Cardiac muscle cell (in vitro differentiated cells and primary cell): ENCODE data around the gene UNC45A. TPM values are rescaled to one million over a fixed set of nuclear protein-coding genes. Genes with fewer than 3 reads are reported as not detected.

Experiments
- DNase-seq, 2 donors: peaks; one replicate each; pipeline versions ENCODE4 v3.0.0 to v3.0.0-alpha.2; 2010 to 2017; ENCODE audit warnings: low read depth in 1 of 2, low spot score in 1 of 2
- H3K27ac ChIP-seq: fragments of 200-600 bp; sonication (generic); 2 replicates; pipeline ENCODE4 v1.5.1; 2016
- H3K27me3 ChIP-seq: fragments of 200-600 bp; sonication (generic); 2 replicates; pipeline ENCODE4 v1.6.0; 2016; ENCODE audit warnings: control low read depth
- H3K36me3 ChIP-seq: fragments of 200-600 bp; sonication (generic); 2 replicates; pipeline ENCODE4 v1.5.1; 2016; ENCODE audit warnings: control low read depth
- H3K4me1 ChIP-seq: fragments of 200-600 bp; sonication (generic); 2 replicates; pipeline ENCODE4 v1.8.1; 2017; ENCODE audit warnings: low read depth, mild to moderate bottlenecking, mixed run types
- H3K4me3 ChIP-seq: fragments of 200-600 bp; sonication (generic); 2 replicates; pipeline ENCODE4 v1.5.1; 2016; ENCODE audit warnings: mild to moderate bottlenecking
- H3K9me3 ChIP-seq: fragments of 200-600 bp; sonication (generic); 2 replicates; pipeline ENCODE4 v1.5.1; 2017; ENCODE audit warnings: low read depth, mild to moderate bottlenecking, control low read depth
- polyA plus RNA-seq: library from polyadenylated mRNA; unstranded; fragments of >200 nt; fragmentation: Nextera tagmentation; extraction: Ambion mirVana; gene quantifications from 2 replicates; pipeline ENCODE4 v1.2.1, GENCODE V29; 2016
- total RNA-seq: library from RNA; depleted of rRNA; stranded (reverse); fragments of >200 nt; gene quantifications from 2 replicates; pipeline ENCODE4 v1.2.3, GENCODE V29; 2016
- TF ChIP-seq, protein P1 (sequence below): IDR thresholded peaks from 2 replicates; pipeline ENCODE4 v1.5.1; 2012; ENCODE audit warnings: low read depth, mild to moderate bottlenecking, low read length

Gene UNC45A
- total and polyA plus RNA-seq, 2 experiments from 2014 or later, result 52.5 to 68.2 TPM

GRCh38 chr15:90933301-90933700 lies 1.8 kb upstream of the UNC45A start:
- TF ChIP-seq, protein P1, sequence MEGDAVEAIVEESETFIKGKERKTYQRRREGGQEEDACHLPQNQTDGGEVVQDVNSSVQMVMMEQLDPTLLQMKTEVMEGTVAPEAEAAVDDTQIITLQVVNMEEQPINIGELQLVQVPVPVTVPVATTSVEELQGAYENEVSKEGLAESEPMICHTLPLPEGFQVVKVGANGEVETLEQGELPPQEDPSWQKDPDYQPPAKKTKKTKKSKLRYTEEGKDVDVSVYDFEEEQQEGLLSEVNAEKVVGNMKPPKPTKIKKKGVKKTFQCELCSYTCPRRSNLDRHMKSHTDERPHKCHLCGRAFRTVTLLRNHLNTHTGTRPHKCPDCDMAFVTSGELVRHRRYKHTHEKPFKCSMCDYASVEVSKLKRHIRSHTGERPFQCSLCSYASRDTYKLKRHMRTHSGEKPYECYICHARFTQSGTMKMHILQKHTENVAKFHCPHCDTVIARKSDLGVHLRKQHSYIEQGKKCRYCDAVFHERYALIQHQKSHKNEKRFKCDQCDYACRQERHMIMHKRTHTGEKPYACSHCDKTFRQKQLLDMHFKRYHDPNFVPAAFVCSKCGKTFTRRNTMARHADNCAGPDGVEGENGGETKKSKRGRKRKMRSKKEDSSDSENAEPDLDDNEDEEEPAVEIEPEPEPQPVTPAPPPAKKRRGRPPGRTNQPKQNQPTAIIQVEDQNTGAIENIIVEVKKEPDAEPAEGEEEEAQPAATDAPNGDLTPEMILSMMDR, result no peak
- Histone ChIP-seq H3K27ac (no peak overlapping the region), H3K36me3 (peaks cover 2% of the 10 kb centered on the region), H3K27me3 (no peaks in the 10 kb centered on the region), H3K9me3 (no peaks in the 10 kb centered on the region), H3K4me1 (peaks cover 6% of the 10 kb centered on the region), H3K4me3 (no peak overlapping the region)
- DNase-seq, result no peak

DNA sequence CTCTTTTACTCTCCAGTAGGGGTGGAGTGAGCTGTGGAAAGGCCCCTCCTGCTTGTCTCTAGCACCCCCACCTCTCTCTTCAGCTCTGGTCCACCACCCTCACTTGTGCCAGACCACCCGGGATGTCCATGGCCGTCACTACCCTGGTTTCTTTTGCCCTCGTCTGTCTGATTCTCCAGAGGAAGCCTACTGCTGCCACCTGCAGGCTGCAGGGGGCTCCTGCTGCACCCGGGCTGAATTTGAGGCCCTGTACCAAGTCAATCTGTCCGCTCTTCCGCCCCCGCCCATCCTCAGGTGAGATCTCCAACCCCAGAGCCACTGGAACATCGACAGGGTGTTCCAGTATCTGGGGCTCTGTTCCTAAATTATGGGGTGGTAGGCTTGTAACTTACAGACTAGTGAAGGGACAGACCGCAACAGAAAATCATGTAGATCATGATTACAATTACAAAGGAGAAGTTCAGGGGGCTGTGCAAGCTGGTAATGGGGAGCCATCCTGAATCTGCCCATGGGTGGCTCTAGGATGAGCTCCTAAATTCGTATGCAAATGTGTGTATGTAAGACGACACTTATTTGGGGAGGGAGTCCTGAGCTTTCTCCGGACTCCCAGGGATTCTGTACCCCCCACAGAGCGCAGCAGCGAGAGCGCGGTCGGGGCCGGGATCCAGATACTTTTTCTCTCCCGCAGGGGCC lies 683 bp upstream of the UNC45A start:
- Histone ChIP-seq H3K4me1 (peaks cover 6% of the 10 kb centered on the region), H3K4me3 (peak overlapping the region; percentile 58)
- TF ChIP-seq, protein P1, result peak; percentile 96

DNA sequence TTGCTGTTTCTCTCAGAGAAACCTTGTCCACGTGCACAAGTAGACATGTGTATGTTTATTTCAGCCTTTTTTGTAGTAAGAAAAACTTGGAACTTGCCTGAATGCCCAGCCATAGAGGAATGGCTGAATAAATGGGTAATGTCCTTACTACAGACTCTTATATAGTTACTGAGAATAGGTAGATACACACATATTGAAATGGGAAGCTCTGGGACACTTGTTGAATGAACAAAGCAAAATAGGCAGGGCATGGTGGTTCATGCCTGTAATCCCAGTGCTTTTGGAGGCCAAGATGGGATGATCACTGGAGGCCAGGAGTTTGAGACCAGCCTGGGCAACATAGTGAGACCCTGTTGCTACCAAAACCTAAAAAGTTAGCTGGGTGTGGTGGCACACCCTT lies 1.7 kb downstream of the UNC45A start:
- H3K36me3 ChIP-seq, result peaks cover 29% of the 10 kb centered on the region
- no peaks in the 10 kb centered on the region for H3K9me3 ChIP-seq
- DNase-seq, result no peak
- H3K27me3 ChIP-seq, result no peaks in the 10 kb centered on the region
- peaks cover 6% of the 10 kb centered on the region for H3K4me1 ChIP-seq
- TF ChIP-seq, protein P1, result no peak
- no peak overlapping the region for H3K27ac ChIP-seq
- H3K4me3 ChIP-seq, result no peak overlapping the region

More for the DNA sequence above, 683 bp upstream of the UNC45A start:
- no peaks in the 10 kb centered on the region for H3K27me3 ChIP-seq
- no peaks in the 10 kb centered on the region for H3K9me3 ChIP-seq
- H3K36me3 ChIP-seq, result peaks cover 9% of the 10 kb centered on the region
- H3K27ac ChIP-seq, result peak overlapping the region; percentile 29
- peak; percentile 84 to 87 for DNase-seq

- TF ChIP-seq, protein P1, result no peak
- no peak for DNase-seq
- H3K9me3 ChIP-seq, result no peaks in the 10 kb centered on the region
- peaks cover 41% of the 10 kb centered on the region for H3K36me3 ChIP-seq
- no peaks in the 10 kb centered on the region for H3K27me3 ChIP-seq
- H3K4me3 ChIP-seq, result no peak overlapping the region
- H3K4me1 ChIP-seq, result peaks cover 6% of the 10 kb centered on the region
- H3K27ac ChIP-seq, result no peak overlapping the region
Observed at GRCh38 chr15:90938261-90938660, 3.2 kb downstream of the UNC45A start.

DNA sequence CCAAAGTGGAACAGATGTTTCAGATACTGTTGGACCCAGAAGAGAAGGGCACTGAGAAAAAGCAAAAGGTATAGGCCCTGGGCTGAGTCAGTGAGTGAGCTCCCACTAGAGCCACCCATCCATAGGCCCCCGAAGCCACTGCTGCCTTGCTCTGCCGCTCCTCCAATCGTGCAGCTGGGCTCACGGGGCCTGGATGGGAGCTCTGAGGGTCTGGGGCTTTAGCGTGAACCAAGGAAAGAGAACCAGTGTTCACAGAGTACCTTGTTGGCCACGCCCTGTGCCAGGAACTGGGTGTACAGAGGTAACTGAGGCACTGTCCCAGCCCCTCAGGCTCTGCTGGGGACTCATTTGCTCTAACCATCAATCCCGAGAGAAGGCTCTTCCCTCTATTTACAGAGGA lies 4.7 kb downstream of the UNC45A start:
- DNase-seq, result no peak

More for the DNA sequence above, 4.7 kb downstream of the UNC45A start:
- TF ChIP-seq, protein P1, result no peak
- no peak overlapping the region for H3K27ac ChIP-seq
- peaks cover 48% of the 10 kb centered on the region for H3K36me3 ChIP-seq
- H3K27me3 ChIP-seq, result no peaks in the 10 kb centered on the region
- H3K9me3 ChIP-seq, result no peaks in the 10 kb centered on the region
- H3K4me1 ChIP-seq, result peaks cover 6% of the 10 kb centered on the region
- H3K4me3 ChIP-seq, result no peak overlapping the region
